GM18873 (cell line): ENCODE measurements around the gene EPN3.

Experiments
- ATAC-seq: cut with Tn5 transposase; IDR thresholded peaks from one replicate; pipeline ENCODE4 v1.9.1; 2021; ENCODE audit warnings: mild to moderate bottlenecking, moderate library complexity, moderate number of reproducible peaks; ENCODE audit not compliant: unreplicated experiment, low FRiP score

EPN3 gene

GRCh38 chr17:50532452-50533024 lies at the start of gene EPN3:
Gene EPN3 (plus strand): TSS chr17:50532735. CDS start chr17:50536557, 3,822 bp downstream.
- ATAC-seq: no peak

- ATAC-seq: no peak
These were observed 49.3 kb upstream of the EPN3 start for GRCh38 chr17:50483266-50483665.

GRCh38 chr17:50484386-50485155 lies 48.0 kb upstream of the EPN3 start:
- no peak for ATAC-seq

- ATAC-seq: no peak
These were observed 45.1 kb upstream of the EPN3 start for GRCh38 chr17:50487213-50488096.

- ATAC-seq: no peak
These were observed 43.7 kb upstream of the EPN3 start for GRCh38 chr17:50488880-50489279.

- no peak for ATAC-seq
These were observed 41.0 kb upstream of the EPN3 start for GRCh38 chr17:50491505-50491904.

GRCh38 chr17:50492214-50492613 lies 40.3 kb upstream of the EPN3 start:
- ATAC-seq: no peak

GRCh38 chr17:50493744-50494143 lies 38.8 kb upstream of the EPN3 start:
- ATAC-seq: no peak

GRCh38 chr17:50495217-50495823 lies 37.2 kb upstream of the EPN3 start:
- ATAC-seq: no peak

GRCh38 chr17:50495918-50496317 lies 36.6 kb upstream of the EPN3 start:
- no peak for ATAC-seq

- ATAC-seq: no peak
These were observed 34.3 kb upstream of the EPN3 start for GRCh38 chr17:50498021-50498874.

- ATAC-seq: no peak
These were observed 33.3 kb upstream of the EPN3 start for GRCh38 chr17:50499270-50499669.

- ATAC-seq: no peak
These were observed 32.8 kb upstream of the EPN3 start for GRCh38 chr17:50499721-50500120.

GRCh38 chr17:50501054-50501453 lies 31.5 kb upstream of the EPN3 start:
- ATAC-seq: no peak

- no peak for ATAC-seq
These were observed 30.1 kb upstream of the EPN3 start for GRCh38 chr17:50502301-50502990.

GRCh38 chr17:50505591-50506130 lies 26.9 kb upstream of the EPN3 start:
- no peak for ATAC-seq

GRCh38 chr17:50506298-50506697 lies 26.2 kb upstream of the EPN3 start:
- no peak for ATAC-seq

- no peak for ATAC-seq
These were observed 24.5 kb upstream of the EPN3 start, which contains the start of gene MYCBPAP for GRCh38 chr17:50507871-50508572. Gene MYCBPAP (plus strand): TSS chr17:50508439. CDS start chr17:50508675, 236 bp downstream.
